PC-9 (cell line): Measurements from ENCODE around the gene KRT37.

Source experiments
- EZH2 ChIP-seq: fragments of 200-600 bp; sonication (generic); IDR thresholded peaks from 2 replicates; pipeline ENCODE4 v1.8.0; 2017; ENCODE audit warnings: antibody characterized with exemption, low read depth
- TF ChIP-seq, protein P1 (sequence below): fragments of 200-600 bp; sonication (generic); conservative IDR thresholded peaks from 2 replicates; pipeline ENCODE4 v1.6.1; 2017; ENCODE audit warnings: mixed run types, antibody characterized with exemption, mild to moderate bottlenecking, moderate library complexity

DNA sequence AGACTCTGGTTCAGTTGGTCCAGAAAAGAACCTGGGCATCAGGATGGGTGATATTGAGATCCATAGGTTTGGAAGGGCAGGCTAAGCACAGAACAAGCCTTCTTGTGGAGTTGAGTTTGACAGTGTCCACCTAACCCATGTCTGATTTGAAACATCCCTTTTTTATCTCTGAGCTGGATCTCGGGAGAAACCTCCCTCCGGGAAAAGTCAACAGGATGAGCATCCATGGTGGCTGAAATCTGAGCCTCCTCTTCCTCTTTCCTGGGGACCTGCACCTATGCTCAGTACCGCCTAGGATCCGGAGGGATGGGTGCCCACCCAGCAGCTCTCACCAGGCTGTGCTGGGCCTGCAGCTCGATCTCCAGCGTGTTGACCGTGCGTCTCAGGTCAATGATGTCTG, 39.4 kb upstream of the KRT37 start:
- TF ChIP-seq, protein P1, sequence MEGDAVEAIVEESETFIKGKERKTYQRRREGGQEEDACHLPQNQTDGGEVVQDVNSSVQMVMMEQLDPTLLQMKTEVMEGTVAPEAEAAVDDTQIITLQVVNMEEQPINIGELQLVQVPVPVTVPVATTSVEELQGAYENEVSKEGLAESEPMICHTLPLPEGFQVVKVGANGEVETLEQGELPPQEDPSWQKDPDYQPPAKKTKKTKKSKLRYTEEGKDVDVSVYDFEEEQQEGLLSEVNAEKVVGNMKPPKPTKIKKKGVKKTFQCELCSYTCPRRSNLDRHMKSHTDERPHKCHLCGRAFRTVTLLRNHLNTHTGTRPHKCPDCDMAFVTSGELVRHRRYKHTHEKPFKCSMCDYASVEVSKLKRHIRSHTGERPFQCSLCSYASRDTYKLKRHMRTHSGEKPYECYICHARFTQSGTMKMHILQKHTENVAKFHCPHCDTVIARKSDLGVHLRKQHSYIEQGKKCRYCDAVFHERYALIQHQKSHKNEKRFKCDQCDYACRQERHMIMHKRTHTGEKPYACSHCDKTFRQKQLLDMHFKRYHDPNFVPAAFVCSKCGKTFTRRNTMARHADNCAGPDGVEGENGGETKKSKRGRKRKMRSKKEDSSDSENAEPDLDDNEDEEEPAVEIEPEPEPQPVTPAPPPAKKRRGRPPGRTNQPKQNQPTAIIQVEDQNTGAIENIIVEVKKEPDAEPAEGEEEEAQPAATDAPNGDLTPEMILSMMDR = no peak
- no peak for TF ChIP-seq EZH2
